ENCODE data around the gene LSM12.
"Not testable (repeated sequence)": the region's sequence is repeated elsewhere in the genome, so short reads cannot be mapped to it uniquely, and the experiment has no call there.

The LSM12 gene

GRCh38 chr17:44004761-44005526 is 61.5 kb downstream of the LSM12 start:
- no peak for DNase-seq

- no peak for DNase-seq
Measured at GRCh38 chr17:44004077-44004760, 62.3 kb downstream of the LSM12 start, which contains the start of gene NAGS. NAGS (plus strand) TSS chr17:44004622; CDS start chr17:44004664, 42 bp downstream.

GRCh38 chr17:44002141-44002848 is 64.2 kb downstream of the LSM12 start:
- no peak for DNase-seq

GRCh38 chr17:44001461-44001920 is 65.0 kb downstream of the LSM12 start:
- DNase-seq: no peak

GRCh38 chr17:44000871-44001460 is 65.5 kb downstream of the LSM12 start:
- no peak for DNase-seq

- no peak for DNase-seq
Measured at GRCh38 chr17:44000141-44000860, 66.2 kb downstream of the LSM12 start.

- no peak for DNase-seq
Measured at GRCh38 chr17:43999024-43999423, 67.4 kb downstream of the LSM12 start.

- DNase-seq: no peak
Measured at GRCh38 chr17:43998552-43998951, 67.9 kb downstream of the LSM12 start.

GRCh38 chr17:43997180-43997579 is 69.3 kb downstream of the LSM12 start:
- DNase-seq: not testable (repeated sequence)

- DNase-seq: no peak
Measured at GRCh38 chr17:43995150-43995471, 71.4 kb downstream of the LSM12 start.

GRCh38 chr17:43994272-43995149 is 72.0 kb downstream of the LSM12 start:
- no peak for DNase-seq

- DNase-seq: no peak
Measured at GRCh38 chr17:43992641-43993040, 73.8 kb downstream of the LSM12 start.

- DNase-seq: no peak
Measured at GRCh38 chr17:43988301-43988700, 78.2 kb downstream of the LSM12 start.

GRCh38 chr17:43987131-43988021 is 79.1 kb downstream of the LSM12 start:
- DNase-seq: no peak

- DNase-seq: no peak
Measured at GRCh38 chr17:43986225-43986981, 80.1 kb downstream of the LSM12 start.

- DNase-seq: no peak
Measured at GRCh38 chr17:43984521-43984920, 82.0 kb downstream of the LSM12 start.
